Subcutaneous abdominal adipose tissue (tissue), 5 donors: ENCODE data around the gene QDPR.

Experiments
- H3K27ac ChIP-seq: one replicate; pipeline ENCODE4 v1.7.0; 2013; ENCODE audit warnings: low read depth, mild to moderate bottlenecking, inconsistent platforms, low read length, moderate library complexity
- H3K27me3 ChIP-seq, 5 donors: one replicate each; pipeline ENCODE4 v1.7.0; 2013; ENCODE audit warnings: low read length in 5 of 5, inconsistent platforms in 1 of 5; ENCODE audit not compliant: control insufficient read depth in 5 of 5, insufficient read depth in 4 of 5
- H3K36me3 ChIP-seq, 5 donors: one replicate each; pipeline ENCODE4 v1.7.0; 2013; ENCODE audit warnings: low read length in 5 of 5; ENCODE audit not compliant: control insufficient read depth in 5 of 5, insufficient read depth in 5 of 5
- H3K4me1 ChIP-seq, 5 donors: one replicate each; pipeline ENCODE4 v1.7.0; 2013; ENCODE audit warnings: low read length in 5 of 5, mild to moderate bottlenecking in 3 of 5, moderate library complexity in 1 of 5; ENCODE audit not compliant: control insufficient read depth in 5 of 5, insufficient read depth in 5 of 5
- H3K4me3 ChIP-seq, 5 donors: one replicate each; pipeline ENCODE4 v1.7.0; 2013; ENCODE audit warnings: low read length in 5 of 5, low read depth in 1 of 5
- H3K9ac ChIP-seq, 5 donors: one replicate each; pipeline ENCODE4 v1.7.0; 2013; ENCODE audit warnings: low read length in 5 of 5, mild to moderate bottlenecking in 4 of 5, moderate library complexity in 3 of 5
- H3K9me3 ChIP-seq, 5 donors: one replicate each; pipeline ENCODE4 v1.7.0; 2013; ENCODE audit warnings: low read length in 5 of 5; ENCODE audit not compliant: control insufficient read depth in 5 of 5
- donor health status: healthy.
- donor health status: healthy.
- donor health status: healthy.
- donor health status: healthy.
- donor health status: healthy.

QDPR gene

GRCh38 chr4:17531538-17532285 lies 19.8 kb upstream of the QDPR start:
- Histone ChIP-seq H3K27ac (no peak overlapping the region), H3K9me3 (no peaks in the 10 kb centered on the region), H3K4me3 (no peak overlapping the region), H3K4me1 (no peaks in the 10 kb centered on the region), H3K27me3 (no peaks in the 10 kb centered on the region), H3K9ac (no peak overlapping the region), H3K36me3 (no peaks in the 10 kb centered on the region)

GRCh38 chr4:17528551-17529165 lies 16.8 kb upstream of the QDPR start:
- H3K9ac ChIP-seq: no peak overlapping the region
- no peak overlapping the region for H3K4me3 ChIP-seq
- H3K4me1 ChIP-seq: no peaks in the 10 kb centered on the region
- H3K27ac ChIP-seq: no peak overlapping the region
- H3K36me3 ChIP-seq: no peaks in the 10 kb centered on the region
- no peaks in the 10 kb centered on the region for H3K9me3 ChIP-seq
- peaks cover 0 to 3% (median 0%) of the 10 kb centered on the region in 5 donors for H3K27me3 ChIP-seq

GRCh38 chr4:17526695-17527477 lies 15.0 kb upstream of the QDPR start:
- Histone ChIP-seq H3K4me1 (no peaks in the 10 kb centered on the region), H3K9me3 (no peaks in the 10 kb centered on the region), H3K4me3 (no peak overlapping the region), H3K9ac (no peak overlapping the region), H3K27me3 (peaks cover 0 to 3% (median 0%) of the 10 kb centered on the region in 5 donors), H3K36me3 (no peaks in the 10 kb centered on the region), H3K27ac (no peak overlapping the region)

DNA sequence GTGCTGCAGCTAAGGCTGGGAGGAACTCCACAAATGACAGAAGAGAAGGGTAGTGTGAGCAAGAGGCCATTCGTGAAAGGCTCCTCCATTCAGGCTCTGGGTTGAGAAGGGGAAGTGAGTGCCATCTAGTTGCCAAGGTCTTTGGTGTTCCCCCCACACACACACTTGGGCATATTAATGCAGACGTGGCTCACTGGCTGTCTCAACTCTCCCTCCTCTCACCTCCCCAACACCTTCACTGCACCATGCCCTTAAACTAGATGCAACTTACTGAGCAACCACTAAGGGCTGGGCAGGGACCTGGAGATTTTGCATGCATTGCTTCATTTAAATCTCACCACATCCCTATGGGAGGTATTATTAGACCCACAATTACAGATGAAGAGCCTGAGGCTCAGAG lies 11.8 kb upstream of the QDPR start:
- H3K27ac ChIP-seq: no peak overlapping the region
- no peaks in the 10 kb centered on the region for H3K9me3 ChIP-seq
- H3K27me3 ChIP-seq: peaks cover 0 to 3% (median 0%) of the 10 kb centered on the region in 5 donors
- H3K4me3 ChIP-seq: no peak overlapping the region
- H3K4me1 ChIP-seq: no peaks in the 10 kb centered on the region
- H3K36me3 ChIP-seq: no peaks in the 10 kb centered on the region
- H3K9ac ChIP-seq: no peak overlapping the region

DNA sequence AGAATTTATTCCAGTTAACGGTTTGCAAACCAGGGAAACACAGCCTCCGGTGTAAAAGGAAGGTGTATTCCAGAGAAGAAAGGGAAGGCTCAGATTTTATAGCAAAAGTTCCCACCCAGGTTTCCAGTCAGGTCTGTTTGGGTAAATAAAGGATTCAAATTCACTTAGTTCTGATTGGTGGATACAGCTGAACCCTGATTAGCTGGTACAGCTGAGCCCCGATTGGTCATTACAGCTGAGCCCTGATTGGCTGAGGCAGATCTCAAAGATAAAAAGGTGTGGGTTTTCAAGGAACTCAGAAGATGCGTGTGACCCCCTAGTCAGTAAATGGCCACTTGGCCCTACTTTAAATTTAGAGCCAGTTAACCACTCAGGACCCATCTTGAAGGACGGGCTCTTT lies 9.7 kb upstream of the QDPR start:
- H3K36me3 ChIP-seq: no peaks in the 10 kb centered on the region
- no peak overlapping the region for H3K9ac ChIP-seq
- no peaks in the 10 kb centered on the region for H3K9me3 ChIP-seq
- H3K27ac ChIP-seq: no peak overlapping the region
- H3K27me3 ChIP-seq: peaks cover 0 to 6% (median 3%) of the 10 kb centered on the region in 5 donors
- H3K4me3 ChIP-seq: no peak overlapping the region
- H3K4me1 ChIP-seq: no peaks in the 10 kb centered on the region

DNA sequence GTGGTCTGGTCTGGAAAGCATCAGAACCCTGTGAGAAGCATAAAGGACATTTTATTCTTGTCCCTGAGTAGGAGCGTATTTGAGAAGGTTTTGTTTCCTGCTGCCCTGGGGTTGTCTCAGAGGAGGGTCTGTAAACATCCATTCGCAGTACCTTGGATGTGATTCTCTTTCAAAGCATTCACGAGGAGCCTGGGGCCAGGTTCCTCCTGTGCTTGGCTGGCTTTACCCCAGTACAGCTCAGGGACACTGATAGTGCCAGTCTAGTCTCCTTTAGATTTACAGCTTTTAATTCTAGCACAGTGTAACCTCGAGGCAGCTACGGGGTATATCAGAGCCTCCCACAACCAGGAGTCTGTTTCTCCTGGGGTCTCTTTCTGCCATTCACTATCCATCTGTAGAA lies 5.8 kb upstream of the QDPR start:
- no peaks in the 10 kb centered on the region for H3K36me3 ChIP-seq
- peaks cover 0 to 6% (median 0%) of the 10 kb centered on the region in 5 donors for H3K27me3 ChIP-seq
- H3K4me3 ChIP-seq: no peak overlapping the region
- no peak overlapping the region for H3K9ac ChIP-seq
- H3K9me3 ChIP-seq: no peaks in the 10 kb centered on the region
- H3K27ac ChIP-seq: no peak overlapping the region
- peaks cover 0 to under 1% (median 0%) of the 10 kb centered on the region in 5 donors for H3K4me1 ChIP-seq

DNA sequence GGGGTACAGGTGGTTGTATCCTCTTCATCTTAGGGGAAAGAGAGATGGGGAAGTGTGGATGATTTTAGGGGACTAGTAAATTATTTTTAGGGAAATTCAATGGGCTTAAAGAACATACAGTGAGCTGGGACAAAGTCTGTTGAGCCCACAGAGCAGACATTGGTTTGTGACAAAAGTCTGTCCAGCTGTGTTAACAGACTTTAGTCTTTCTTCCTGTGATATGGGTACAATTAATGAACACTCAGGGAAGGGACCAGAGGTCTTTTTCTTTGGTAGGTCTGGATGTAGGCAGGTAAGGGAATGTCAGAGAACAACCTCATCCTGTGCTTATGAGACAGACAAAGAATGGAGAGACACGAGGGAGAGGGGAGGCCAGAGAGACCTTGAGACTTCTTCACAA lies 5.1 kb upstream of the QDPR start:
- Histone ChIP-seq H3K27me3 (peaks cover 0 to 6% (median 0%) of the 10 kb centered on the region in 5 donors), H3K9me3 (no peaks in the 10 kb centered on the region), H3K36me3 (no peaks in the 10 kb centered on the region), H3K4me3 (no peak overlapping the region), H3K4me1 (peaks cover 2 to 6% (median 4%) of the 10 kb centered on the region in 5 donors), H3K9ac (no peak overlapping the region), H3K27ac (no peak overlapping the region)

DNA sequence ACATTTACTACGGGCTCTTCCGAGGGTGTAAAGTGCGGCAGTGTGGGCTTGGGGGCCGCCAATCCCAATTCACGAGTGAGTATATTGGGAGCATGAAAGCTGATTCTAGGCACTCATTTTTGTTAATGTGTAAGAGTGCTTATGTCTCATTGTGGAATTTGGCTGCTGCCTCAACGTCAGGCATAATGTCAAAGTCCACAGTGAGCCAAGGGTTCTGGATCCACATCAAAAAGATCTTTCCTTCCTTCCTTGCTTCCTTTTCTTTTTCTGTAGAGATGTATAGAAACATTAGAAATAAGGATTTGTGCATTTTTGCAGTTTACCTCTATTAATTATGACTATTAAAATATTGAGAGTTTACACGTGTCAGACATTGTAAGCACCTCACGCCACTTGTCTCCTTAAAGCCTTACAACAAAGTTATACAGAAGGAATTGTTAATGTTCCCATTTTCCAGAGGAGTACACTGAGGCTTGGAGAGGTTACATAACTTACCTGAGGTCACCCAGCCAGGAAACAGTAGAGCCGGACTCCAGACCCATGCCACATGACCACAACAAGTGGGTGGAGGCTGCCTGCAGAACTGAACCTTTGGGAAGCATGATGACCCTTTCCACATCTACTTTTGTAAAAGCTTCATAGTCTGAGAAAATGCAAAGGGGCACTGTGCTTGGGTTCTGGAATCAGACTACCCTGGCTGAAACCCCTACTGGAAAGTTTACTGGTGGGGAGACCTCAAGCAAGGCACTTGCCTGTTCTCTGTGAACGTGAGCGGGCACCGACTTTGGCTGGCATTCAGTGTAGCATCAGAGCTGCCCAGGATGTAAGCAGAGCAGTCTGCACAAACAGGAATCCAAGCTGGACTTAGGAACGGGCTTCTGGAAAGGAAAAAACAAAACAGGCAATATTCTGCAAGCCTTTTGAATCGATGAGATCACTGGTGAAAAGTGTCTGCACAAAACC lies 3.8 kb upstream of the QDPR start:
- Histone ChIP-seq H3K36me3 (no peaks in the 10 kb centered on the region), H3K4me3 (no peak overlapping the region), H3K27me3 (peaks cover 0 to 6% (median 0%) of the 10 kb centered on the region in 5 donors), H3K27ac (no peak overlapping the region), H3K9ac (no peak overlapping the region), H3K4me1 (peaks cover 2 to 15% (median 12%) of the 10 kb centered on the region in 5 donors), H3K9me3 (no peaks in the 10 kb centered on the region)

- Histone ChIP-seq H3K9me3 (no peaks in the 10 kb centered on the region), H3K9ac (no peak within 1 kb of the TSS), H3K27ac (no peak within 1 kb of the TSS)
These were observed 3.0 kb upstream of the QDPR start, which contains the start of gene CLRN2 for GRCh38 chr4:17514865-17515264. TSS of gene CLRN2 (plus strand) at chr4:17515165. CDS start at chr4:17515267, 102 bp downstream.

More at GRCh38 chr4:17514865-17515264, 3.0 kb upstream of the QDPR start, which contains the start of gene CLRN2:
- Histone ChIP-seq H3K36me3 (no peaks in the 10 kb centered on the region), H3K27me3 (peaks cover 0 to 6% (median 0%) of the 10 kb centered on the region in 5 donors), H3K4me3 (no peak within 1 kb of the TSS), H3K4me1 (peaks cover 2 to 23% (median 18%) of the 10 kb centered on the region in 5 donors)
